Spleen (tissue), 7 donors: ENCODE results near the gene HAAO.
A peak's percentile ranks its signal among the peaks of the same experiment; 100 is the strongest.

Experiments
- POLR2A ChIP-seq, 3 donors: fragments of 450-650 bp; IDR thresholded peaks; one replicate each; pipeline ENCODE4 v1.5.1; 2017; ENCODE audit warnings: antibody characterized with exemption in 3 of 3, mild to moderate bottlenecking in 1 of 3
- POLR2AphosphoS5 ChIP-seq, 3 donors: sonication (generic); formaldehyde crosslinking; IDR thresholded peaks; one replicate each; pipeline ENCODE4 v1.5.1; 2017; ENCODE audit warnings: antibody characterized with exemption in 3 of 3
- TF ChIP-seq, protein P1 (sequence below), 11 experiments: fragments of 200-600 bp in 7 of 11; fragments of 450-650 bp in 4 of 11; sonication (generic) in 4 of 11; IDR thresholded peaks in 8 of 11; conservative IDR thresholded peaks in 3 of 11; 1 replicate in 7 of 11; 2 replicates in 4 of 11; pipeline versions ENCODE4 v1.4.0 to v1.8.0; 2016 to 2021; ENCODE audit warnings: antibody characterized with exemption in 11 of 11, inconsistent platforms in 4 of 11, mild to moderate bottlenecking in 1 of 11
- donor health status: DM: no; HTN: no; CAD: no; lungs with moderate emphysema.
- donor health status: DM: no; HTN: no; CAD: no.
- donor health status: DM: no; HTN: no; CAD: no.

DNA sequence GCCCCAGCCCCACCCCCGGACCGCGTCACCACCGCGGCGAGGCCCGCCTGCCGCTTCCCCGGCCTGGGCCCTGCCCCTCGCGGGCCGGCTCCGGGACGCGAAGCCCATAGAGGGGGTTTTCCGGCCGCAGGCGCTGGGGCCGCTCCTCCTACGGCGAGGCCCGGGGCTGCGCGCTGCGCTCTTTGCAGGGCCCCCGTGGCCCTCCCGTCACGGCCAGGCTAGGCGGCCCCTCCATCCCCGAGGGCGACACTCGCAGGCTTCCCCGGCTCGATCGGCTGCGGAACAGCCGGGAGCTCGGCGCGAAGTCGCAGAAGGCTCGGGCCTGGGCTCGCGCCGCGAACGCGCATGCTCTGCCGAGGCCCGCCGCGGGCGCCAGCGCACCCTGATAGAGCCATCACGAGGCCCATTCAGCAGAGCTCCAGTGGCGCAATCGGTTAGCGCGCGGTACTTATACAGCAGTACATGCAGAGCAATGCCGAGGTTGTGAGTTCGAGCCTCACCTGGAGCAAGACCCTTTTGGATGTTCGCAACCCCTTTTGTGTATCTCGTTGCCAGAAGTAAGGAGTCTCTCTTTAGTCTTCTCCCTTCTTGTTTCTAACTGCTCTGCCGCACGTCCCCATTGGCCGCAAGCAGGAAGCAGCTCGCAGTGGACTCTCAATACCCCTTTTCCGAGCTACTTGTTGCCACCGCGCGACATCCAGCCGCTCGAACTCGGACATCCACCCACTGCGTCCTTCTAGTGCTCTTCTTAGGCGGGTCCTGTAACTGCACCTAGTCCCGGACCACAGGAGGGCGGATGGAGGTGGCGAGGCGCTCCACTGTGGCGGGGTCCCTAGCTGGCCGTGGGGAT, 18.0 kb upstream of the HAAO start:
- TF ChIP-seq, protein P1, sequence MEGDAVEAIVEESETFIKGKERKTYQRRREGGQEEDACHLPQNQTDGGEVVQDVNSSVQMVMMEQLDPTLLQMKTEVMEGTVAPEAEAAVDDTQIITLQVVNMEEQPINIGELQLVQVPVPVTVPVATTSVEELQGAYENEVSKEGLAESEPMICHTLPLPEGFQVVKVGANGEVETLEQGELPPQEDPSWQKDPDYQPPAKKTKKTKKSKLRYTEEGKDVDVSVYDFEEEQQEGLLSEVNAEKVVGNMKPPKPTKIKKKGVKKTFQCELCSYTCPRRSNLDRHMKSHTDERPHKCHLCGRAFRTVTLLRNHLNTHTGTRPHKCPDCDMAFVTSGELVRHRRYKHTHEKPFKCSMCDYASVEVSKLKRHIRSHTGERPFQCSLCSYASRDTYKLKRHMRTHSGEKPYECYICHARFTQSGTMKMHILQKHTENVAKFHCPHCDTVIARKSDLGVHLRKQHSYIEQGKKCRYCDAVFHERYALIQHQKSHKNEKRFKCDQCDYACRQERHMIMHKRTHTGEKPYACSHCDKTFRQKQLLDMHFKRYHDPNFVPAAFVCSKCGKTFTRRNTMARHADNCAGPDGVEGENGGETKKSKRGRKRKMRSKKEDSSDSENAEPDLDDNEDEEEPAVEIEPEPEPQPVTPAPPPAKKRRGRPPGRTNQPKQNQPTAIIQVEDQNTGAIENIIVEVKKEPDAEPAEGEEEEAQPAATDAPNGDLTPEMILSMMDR (IDR thresholded peaks at IDR 0.05 in 8 of 11, conservative IDR thresholded peaks at IDR 0.05 in 3 of 11), result peak in 2 of 11 experiments; percentile 4 to 13
- peak in 2 of 3 donors; percentile 60 to 70 for TF ChIP-seq POLR2A (IDR thresholded peaks at IDR 0.05)
- peak; percentile 92 to 94 (median 92) for TF ChIP-seq POLR2AphosphoS5 (IDR thresholded peaks at IDR 0.05)
